A549 (cell line): ENCODE data around the gene ATP10B.

ENCODE experiments used
- CTCF ChIP-seq: fragments of >200 bp; sonication (Bioruptor Twin); formaldehyde crosslinking; IDR thresholded peaks from 3 replicates; pipeline ENCODE4 v1.5.1; 2016
- HDAC2 ChIP-seq: fragments of 200-600 bp; sonication (generic); IDR thresholded peaks from 2 replicates; pipeline ENCODE4 v1.6.1; 2016
- POLR2A ChIP-seq: IDR thresholded peaks from 2 replicates; pipeline ENCODE4 v1.6.1; 2012; ENCODE audit warnings: mild to moderate bottlenecking, low read length

- no peak for TF ChIP-seq POLR2A
- TF ChIP-seq CTCF, result no peak
- no peak for TF ChIP-seq HDAC2
These were observed 184.9 kb downstream of the ATP10B start for GRCh38 chr5:160667160-160667559.
